Liver (tissue), 9 donors: ENCODE measurements around the gene MEIS2. TPM values are rescaled to one million over a fixed set of nuclear protein-coding genes. Genes with fewer than 3 reads are reported as not detected.
A peak's percentile ranks its signal among the peaks of the same experiment; 100 is the strongest.

Experiments
- DNase-seq: peaks from one replicate; pipeline ENCODE4 v3.0.0-alpha.2; 2017; ENCODE audit warnings: low spot score
- H3K27ac ChIP-seq, 2 donors: one replicate each; pipeline ENCODE4 v1.7.0; 2013; ENCODE audit warnings: inconsistent platforms in 2 of 2, low read length in 2 of 2, control low read depth in 1 of 2, low read depth in 1 of 2, mild to moderate bottlenecking in 1 of 2
- H3K27me3 ChIP-seq, 4 donors: one replicate each; pipeline versions ENCODE4 v1.6.1 to v1.7.0; 2013; ENCODE audit warnings: low read length in 3 of 4, inconsistent platforms in 1 of 4, mild to moderate bottlenecking in 1 of 4, moderate library complexity in 1 of 4; ENCODE audit not compliant: control insufficient read depth in 4 of 4, insufficient read depth in 4 of 4
- H3K36me3 ChIP-seq, 4 donors: one replicate each; pipeline versions ENCODE4 v1.6.1 to v1.7.0; 2013; ENCODE audit warnings: low read length in 3 of 4, mild to moderate bottlenecking in 3 of 4, low read depth in 1 of 4, moderate library complexity in 1 of 4; ENCODE audit not compliant: control insufficient read depth in 4 of 4, insufficient read depth in 3 of 4
- H3K4me1 ChIP-seq, 4 donors: one replicate each; pipeline versions ENCODE4 v1.6.1 to v1.7.0; 2013; ENCODE audit warnings: low read length in 3 of 4, mild to moderate bottlenecking in 3 of 4, moderate library complexity in 1 of 4; ENCODE audit not compliant: control insufficient read depth in 4 of 4, insufficient read depth in 4 of 4
- H3K4me3 ChIP-seq, 3 donors: one replicate each; pipeline versions ENCODE4 v1.6.1 to v1.7.0; 2013; ENCODE audit warnings: low read length in 3 of 3, control low read depth in 1 of 3, low read depth in 1 of 3, mild to moderate bottlenecking in 1 of 3
- H3K9ac ChIP-seq, 2 donors: one replicate each; pipeline ENCODE4 v1.7.0; 2013; ENCODE audit warnings: low read length in 2 of 2, mild to moderate bottlenecking in 2 of 2, moderate library complexity in 2 of 2, control low read depth in 1 of 2, low read depth in 1 of 2
- H3K9me3 ChIP-seq, 4 donors: one replicate each; pipeline versions ENCODE4 v1.6.1 to v1.7.0; 2013; ENCODE audit warnings: low read length in 3 of 4; ENCODE audit not compliant: control insufficient read depth in 4 of 4
- CTCF ChIP-seq: fragments of 150-350 bp; IDR thresholded peaks from 2 replicates; pipeline ENCODE4 v1.5.1; 2017; ENCODE audit warnings: improper control_type of control experiment, low read depth, low read length; ENCODE audit not compliant: missing input control
- EGR1 ChIP-seq, 2 donors: IDR thresholded peaks; 2 replicates each; pipeline ENCODE4 v1.6.1; 2016 to 2018; ENCODE audit warnings: antibody characterized with exemption in 2 of 2, low read depth in 2 of 2
- FOXA1 ChIP-seq: IDR thresholded peaks from 2 replicates; pipeline ENCODE4 v1.6.1; 2016; ENCODE audit warnings: antibody characterized with exemption
- FOXA2 ChIP-seq: IDR thresholded peaks from 2 replicates; pipeline ENCODE4 v1.6.1; 2016; ENCODE audit warnings: antibody characterized with exemption
- HNF4A ChIP-seq, 2 donors: conservative IDR thresholded peaks; 2 replicates each; pipeline ENCODE4 v1.6.1; 2016; ENCODE audit warnings: antibody characterized with exemption in 2 of 2, mild to moderate bottlenecking in 2 of 2
- JUND ChIP-seq, 2 donors: IDR thresholded peaks; 2 replicates each; pipeline ENCODE4 v1.6.1; 2016; ENCODE audit warnings: antibody characterized with exemption in 2 of 2
- MAX ChIP-seq: IDR thresholded peaks from 2 replicates; pipeline ENCODE4 v1.6.1; 2016; ENCODE audit warnings: antibody characterized with exemption
- RAD21 ChIP-seq, 2 donors: IDR thresholded peaks; 2 replicates each; pipeline ENCODE4 v1.6.1; 2016; ENCODE audit warnings: antibody characterized with exemption in 2 of 2, mild to moderate bottlenecking in 2 of 2
- REST ChIP-seq: IDR thresholded peaks from 2 replicates; pipeline ENCODE4 v1.6.1; 2016; ENCODE audit warnings: antibody characterized with exemption, mild to moderate bottlenecking
- RXRA ChIP-seq, 2 donors: IDR thresholded peaks; 2 replicates each; pipeline ENCODE4 v1.6.1; 2017 to 2018; ENCODE audit warnings: antibody characterized with exemption in 2 of 2, mild to moderate bottlenecking in 1 of 2
- SP1 ChIP-seq: IDR thresholded peaks from 2 replicates; pipeline ENCODE4 v1.6.1; 2018; ENCODE audit warnings: antibody characterized with exemption, mild to moderate bottlenecking
- TAF1 ChIP-seq: conservative IDR thresholded peaks from 2 replicates; pipeline ENCODE4 v1.6.1; 2016; ENCODE audit warnings: antibody characterized with exemption, mild to moderate bottlenecking
- YY1 ChIP-seq: IDR thresholded peaks from 2 replicates; pipeline ENCODE4 v1.6.1; 2016; ENCODE audit warnings: antibody characterized with exemption, mild to moderate bottlenecking
- WGBS: extraction: QIAGEN DNeasy Blood & Tissue Kit; methylation state at CpG from one replicate; pipeline ENCODE4 v1.1.7; 2013; 5-methylcytosine and 5-hydroxymethylcytosine counted together
- polyA plus RNA-seq, 2 donors: library from polyadenylated mRNA; stranded (reverse) in 1 of 2; unstranded in 1 of 2; fragments of 200-250 nt in 1 of 2; fragments of >200 nt in 1 of 2; fragmentation: Nextera tagmentation in 1 of 2; extraction: Ambion mirVana in 1 of 2; gene quantifications; one replicate each; pipeline versions ENCODE4 v1.2.1 to v1.2.3, GENCODE V29; 2013 to 2015
- total RNA-seq, 2 donors: library from RNA; depleted of rRNA; stranded (reverse); fragments of >200 nt; gene quantifications; one replicate each; pipeline ENCODE4 v1.2.3, GENCODE V29; 2014
- TF ChIP-seq, protein P1 (sequence below): IDR thresholded peaks from 2 replicates; pipeline ENCODE4 v1.6.1; 2016; ENCODE audit warnings: antibody characterized with exemption
- donor health status: healthy.
- donor health status: healthy.
- donor health status: healthy.
- donor health status: healthy.
- donor health status: healthy.

Gene MEIS2
- total and polyA plus RNA-seq, 4 donors = 3.9 to 12.6 (median 7.6) TPM

DNA sequence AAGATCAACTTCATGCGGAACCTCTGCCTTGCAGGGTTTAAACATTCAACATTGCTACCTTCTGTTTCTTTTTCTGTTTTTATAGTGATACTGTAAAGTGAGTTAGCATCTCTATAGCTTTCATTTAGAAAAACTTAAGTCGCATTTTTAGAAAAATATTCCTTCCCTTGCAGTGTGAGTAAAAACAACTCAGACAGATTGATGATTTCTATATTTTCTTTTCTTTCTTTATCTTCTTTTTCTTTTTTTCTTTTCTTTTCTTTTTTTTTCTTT lies 2.8 kb upstream of the MEIS2 start:
- Histone ChIP-seq H3K27me3 (peaks cover 0 to 8% (median 3%) of the 10 kb centered on the region in 4 donors), H3K4me3 (peak overlapping the region in 1 of 3 donors; percentile 65), H3K4me1 (peaks cover 0 to 9% (median 5%) of the 10 kb centered on the region in 4 donors)

GRCh38 chr15:37102305-37103162 lies 2.2 kb upstream of the MEIS2 start:
- no peaks in the 10 kb centered on the region for H3K9me3 ChIP-seq
- peaks cover 0 to 8% (median 3%) of the 10 kb centered on the region in 4 donors for H3K27me3 ChIP-seq
- peaks cover 0 to 9% (median 6%) of the 10 kb centered on the region in 4 donors for H3K4me1 ChIP-seq
- H3K27ac ChIP-seq = peak overlapping the region; percentile 40 to 56
- no peak for DNase-seq
- H3K4me3 ChIP-seq = peak overlapping the region; percentile 14 to 65 (median 51)
- H3K36me3 ChIP-seq = no peaks in the 10 kb centered on the region
- no peak overlapping the region for H3K9ac ChIP-seq
- 24% methylated on average over 38 of the region's 38 CpGs for WGBS
- TF ChIP-seq YY1 (no peak), FOXA2 (no peak), SP1 (no peak), RAD21 (IDR thresholded peaks at IDR 0.05) (no peak), FOXA1 (no peak), JUND (IDR thresholded peaks at IDR 0.05) (no peak), REST (no peak), EGR1 (IDR thresholded peaks at IDR 0.05; ENCODE audit: low read depth in 2 of 2) (no peak)
- TF ChIP-seq, protein P1, sequence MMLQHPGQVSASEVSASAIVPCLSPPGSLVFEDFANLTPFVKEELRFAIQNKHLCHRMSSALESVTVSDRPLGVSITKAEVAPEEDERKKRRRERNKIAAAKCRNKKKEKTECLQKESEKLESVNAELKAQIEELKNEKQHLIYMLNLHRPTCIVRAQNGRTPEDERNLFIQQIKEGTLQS = no peak

More for the DNA sequence above, 2.8 kb upstream of the MEIS2 start:
- no peak for DNase-seq
- H3K27ac ChIP-seq = no peak overlapping the region
- H3K36me3 ChIP-seq = no peaks in the 10 kb centered on the region
- H3K9ac ChIP-seq = no peak overlapping the region
- TF ChIP-seq FOXA2 (no peak), EGR1 (IDR thresholded peaks at IDR 0.05; ENCODE audit: low read depth in 2 of 2) (no peak), TAF1 (no peak), MAX (no peak), RXRA (IDR thresholded peaks at IDR 0.05) (no peak), REST (no peak), CTCF (no peak), HNF4A (conservative IDR thresholded peaks at IDR 0.05) (no peak)
- WGBS = 64% methylated on average over 2 of the region's 2 CpGs
- H3K9me3 ChIP-seq = no peaks in the 10 kb centered on the region
